CD14-positive monocyte (primary cell): ENCODE results near the gene PPA2. TPM values are rescaled to one million over a fixed set of nuclear protein-coding genes. Genes with fewer than 3 reads are reported as not detected.

Source experiments
- DNase-seq, 3 donors: peaks; one replicate each; pipeline ENCODE4 v3.0.0-alpha.2; 2011 to 2022
- H2AFZ ChIP-seq: 2 replicates; pipeline ENCODE4 v1.6.0; 2012; ENCODE audit warnings: mild to moderate bottlenecking, low read depth, low read length, inconsistent platforms; ENCODE audit not compliant: insufficient read depth, poor library complexity, severe bottlenecking
- H3K27ac ChIP-seq, 2 donors: 1 replicate in 1 of 2; 2 replicates in 1 of 2; pipeline ENCODE4 v1.5.1; 2012 to 2013; ENCODE audit warnings: low read length in 2 of 2, control low read depth in 1 of 2, inconsistent platforms in 1 of 2, low read depth in 1 of 2, mild to moderate bottlenecking in 1 of 2
- H3K27me3 ChIP-seq, 2 donors: one replicate each; pipeline versions ENCODE4 v1.6.0 to v1.6.1; 2011 to 2013; ENCODE audit warnings: low read length in 2 of 2; ENCODE audit not compliant: control insufficient read depth in 2 of 2, insufficient read depth in 2 of 2
- H3K36me3 ChIP-seq, 2 donors: replicated peaks in 1 of 2; 1 replicate in 1 of 2; 2 replicates in 1 of 2; pipeline versions ENCODE4 v1.5.1 to v1.6.1; 2012 to 2013; ENCODE audit warnings: low read length in 2 of 2, control low read depth in 1 of 2, inconsistent platforms in 1 of 2, mild to moderate bottlenecking in 1 of 2; ENCODE audit not compliant: insufficient read depth in 2 of 2, control insufficient read depth in 1 of 2
- H3K4me1 ChIP-seq, 2 donors: 1 replicate in 1 of 2; 2 replicates in 1 of 2; pipeline versions ENCODE4 v1.5.1 to v1.6.1; 2012 to 2013; ENCODE audit warnings: low read length in 2 of 2, control low read depth in 1 of 2, inconsistent platforms in 1 of 2, mild to moderate bottlenecking in 1 of 2, moderate library complexity in 1 of 2; ENCODE audit not compliant: insufficient read depth in 2 of 2, control insufficient read depth in 1 of 2
- H3K4me2 ChIP-seq: replicated peaks from 2 replicates; pipeline ENCODE3; 2012; ENCODE audit warnings: low read length, moderate library complexity, mild to moderate bottlenecking; ENCODE audit not compliant: poor library complexity, severe bottlenecking; ENCODE audit errors: extremely low read depth
- H3K4me3 ChIP-seq, 3 experiments: fragments of 200-600 bp in 1 of 3; sonication (generic) in 1 of 3; replicated peaks in 1 of 3; 1 replicate in 2 of 3; 2 replicates in 1 of 3; pipeline ENCODE4 v1.5.1; 2011 to 2013; ENCODE audit warnings: low read length in 3 of 3, mild to moderate bottlenecking in 3 of 3, control low read depth in 2 of 3, low read depth in 2 of 3, inconsistent platforms in 1 of 3, moderate library complexity in 1 of 3
- H3K79me2 ChIP-seq: 2 replicates; pipeline ENCODE4 v1.6.0; 2012; ENCODE audit warnings: mild to moderate bottlenecking, control low read depth, inconsistent platforms, low read length, moderate library complexity; ENCODE audit not compliant: insufficient read depth
- H3K9ac ChIP-seq: 2 replicates; pipeline ENCODE4 v1.6.0; 2017; ENCODE audit warnings: low read length, mild to moderate bottlenecking; ENCODE audit not compliant: insufficient read depth, poor library complexity, severe bottlenecking
- H3K9me3 ChIP-seq, 2 donors: replicated peaks in 1 of 2; 1 replicate in 1 of 2; 2 replicates in 1 of 2; pipeline versions ENCODE4 v1.5.1 to v1.6.1; 2012 to 2013; ENCODE audit warnings: low read length in 2 of 2, control low read depth in 1 of 2; ENCODE audit not compliant: control insufficient read depth in 1 of 2, insufficient read depth in 1 of 2
- H4K20me1 ChIP-seq: 2 replicates; pipeline ENCODE4 v1.6.0; 2012; ENCODE audit warnings: mild to moderate bottlenecking, low read length, control low read depth, moderate library complexity; ENCODE audit not compliant: insufficient read depth
- H3K27ac Mint-ChIP-seq, 7 donors: one replicate each; pipeline ENCODE4 v1.8.0; 2020; ENCODE audit warnings: mild to moderate bottlenecking in 7 of 7, mixed read lengths in 7 of 7, moderate library complexity in 6 of 7, inconsistent platforms in 2 of 7
- H3K27me3 Mint-ChIP-seq, 3 donors: one replicate each; pipeline ENCODE4 v1.8.0; 2021 to 2022; ENCODE audit warnings: low read depth in 3 of 3, mild to moderate bottlenecking in 3 of 3, mixed read lengths in 3 of 3, moderate library complexity in 3 of 3, inconsistent platforms in 1 of 3
- H3K36me3 Mint-ChIP-seq, 2 donors: one replicate each; pipeline ENCODE4 v1.8.0; 2020; ENCODE audit warnings: mixed read lengths in 2 of 2, inconsistent platforms in 1 of 2, mild to moderate bottlenecking in 1 of 2
- H3K4me1 Mint-ChIP-seq: one replicate; pipeline ENCODE4 v1.8.0; 2020; ENCODE audit warnings: mild to moderate bottlenecking, mixed read lengths
- H3K4me3 Mint-ChIP-seq, 2 donors: one replicate each; pipeline ENCODE4 v1.8.0; 2020; ENCODE audit warnings: mild to moderate bottlenecking in 2 of 2, mixed read lengths in 2 of 2, moderate library complexity in 1 of 2
- H3K9me3 Mint-ChIP-seq, 7 donors: one replicate each; pipeline ENCODE4 v1.8.0; 2020 to 2022; ENCODE audit warnings: mixed read lengths in 7 of 7, mild to moderate bottlenecking in 6 of 7, moderate library complexity in 6 of 7, inconsistent platforms in 2 of 7
- WGBS: methylation state at CpG from one replicate; pipeline ENCODE4 v1.1.5; 2013; ENCODE audit warnings: missing lambda C conversion rate; ENCODE audit not compliant: insufficient coverage; 5-methylcytosine and 5-hydroxymethylcytosine counted together
- intact Hi-C, 2 donors: fragments of 100-400 bp; cut with micrococcal nuclease; formaldehyde crosslinking; loops; one replicate each; pipeline versions ENCODE4 v1.15.0 to v1.15.1; 2023
- polyA plus RNA-seq, 3 donors: library from polyadenylated mRNA; depleted of rRNA in 1 of 3; unstranded in 2 of 3; stranded (reverse) in 1 of 3; fragments of 300-500 nt in 2 of 3; fragments of >200 nt in 1 of 3; fragmentation: Illumina TruSeq in 2 of 3; gene quantifications; 1 replicate in 2 of 3; 2 replicates in 1 of 3; pipeline ENCODE4 v1.2.3, GENCODE V29; 2012 to 2021
- TF ChIP-seq, protein P1 (sequence below): fragments of 200-600 bp; IDR thresholded peaks from one replicate; pipeline ENCODE4 v1.8.0; 2022; ENCODE audit warnings: antibody characterized with exemption, mild to moderate bottlenecking

PPA2 gene
- polyA plus RNA-seq, 3 donors: 24.8 to 128 (median 110) TPM

DNA sequence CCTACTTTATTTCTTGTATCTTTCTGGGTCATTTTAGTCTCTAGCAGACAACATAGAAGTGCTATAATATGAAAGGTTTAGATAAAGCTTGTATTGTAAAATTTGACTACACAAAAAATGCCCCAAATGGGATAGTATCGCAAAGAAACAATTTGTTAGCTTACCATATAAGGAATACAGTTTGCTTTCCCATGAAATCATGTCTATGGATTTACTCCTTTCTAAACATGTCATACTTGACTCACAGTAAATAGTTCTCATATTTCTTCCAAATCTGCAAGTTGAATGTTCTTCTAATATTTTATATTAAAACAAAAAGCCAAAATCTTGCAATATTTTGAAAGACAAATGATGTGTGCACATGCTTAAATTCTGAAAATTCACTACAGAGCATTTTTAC lies 103.9 kb downstream of the PPA2 start:
- H3K36me3 ChIP-seq: peaks cover 34 to 61% of the 10 kb centered on the region in 2 donors
- Mint-ChIP-seq H3K4me1 (no peaks in the 10 kb centered on the region), H3K27ac (no peak overlapping the region), H3K36me3 (peaks cover 49 to 62% of the 10 kb centered on the region in 2 donors), H3K4me3 (no peak overlapping the region), H3K27me3 (no peaks in the 10 kb centered on the region), H3K9me3 (peaks cover 20 to 29% (median 24%) of the 10 kb centered on the region in 7 donors)
- intact Hi-C loops: no loop called here
- TF ChIP-seq, protein P1, sequence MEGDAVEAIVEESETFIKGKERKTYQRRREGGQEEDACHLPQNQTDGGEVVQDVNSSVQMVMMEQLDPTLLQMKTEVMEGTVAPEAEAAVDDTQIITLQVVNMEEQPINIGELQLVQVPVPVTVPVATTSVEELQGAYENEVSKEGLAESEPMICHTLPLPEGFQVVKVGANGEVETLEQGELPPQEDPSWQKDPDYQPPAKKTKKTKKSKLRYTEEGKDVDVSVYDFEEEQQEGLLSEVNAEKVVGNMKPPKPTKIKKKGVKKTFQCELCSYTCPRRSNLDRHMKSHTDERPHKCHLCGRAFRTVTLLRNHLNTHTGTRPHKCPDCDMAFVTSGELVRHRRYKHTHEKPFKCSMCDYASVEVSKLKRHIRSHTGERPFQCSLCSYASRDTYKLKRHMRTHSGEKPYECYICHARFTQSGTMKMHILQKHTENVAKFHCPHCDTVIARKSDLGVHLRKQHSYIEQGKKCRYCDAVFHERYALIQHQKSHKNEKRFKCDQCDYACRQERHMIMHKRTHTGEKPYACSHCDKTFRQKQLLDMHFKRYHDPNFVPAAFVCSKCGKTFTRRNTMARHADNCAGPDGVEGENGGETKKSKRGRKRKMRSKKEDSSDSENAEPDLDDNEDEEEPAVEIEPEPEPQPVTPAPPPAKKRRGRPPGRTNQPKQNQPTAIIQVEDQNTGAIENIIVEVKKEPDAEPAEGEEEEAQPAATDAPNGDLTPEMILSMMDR: no peak
- no peaks in the 10 kb centered on the region for H3K27me3 ChIP-seq
- H2AFZ ChIP-seq: no peak overlapping the region
- no peaks in the 10 kb centered on the region for H3K79me2 ChIP-seq
- DNase-seq: no peak
- no peak overlapping the region for H3K9ac ChIP-seq
- H3K9me3 ChIP-seq: peaks cover 13 to 22% of the 10 kb centered on the region in 2 donors
- H3K4me1 ChIP-seq: no peaks in the 10 kb centered on the region
- H3K4me2 ChIP-seq: no peak overlapping the region
- no peak overlapping the region for H3K4me3 ChIP-seq
- WGBS: no CpG with 5 or more reads among the region's 1 CpG
- no peak overlapping the region for H3K27ac ChIP-seq
- H4K20me1 ChIP-seq: no peaks in the 10 kb centered on the region

DNA sequence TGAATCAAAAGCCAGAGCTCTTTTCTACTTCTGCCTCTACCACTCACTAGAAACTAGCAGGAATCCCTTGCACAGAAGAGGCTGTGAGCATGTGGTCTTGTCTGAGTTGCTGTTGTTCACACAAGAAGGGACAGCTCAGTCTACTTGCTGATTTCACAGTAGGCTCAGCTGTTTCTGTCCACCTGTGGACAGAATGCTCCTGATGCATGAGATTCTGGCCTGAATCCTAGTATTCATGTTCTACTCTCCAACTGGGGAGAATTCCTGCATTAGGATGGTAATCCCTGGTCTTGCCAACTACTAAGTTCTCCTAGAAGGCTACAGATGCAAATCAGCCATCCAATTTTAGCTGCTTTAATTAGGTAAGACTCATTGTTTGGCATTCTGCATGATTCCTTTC lies 112.8 kb downstream of the PPA2 start:
- intact Hi-C loops: no loop called here
- no peak overlapping the region for H3K4me3 Mint-ChIP-seq
- peaks cover 0 to 16% of the 10 kb centered on the region in 2 donors for H3K36me3 ChIP-seq
- no peak overlapping the region for H3K27ac ChIP-seq
- no peaks in the 10 kb centered on the region for H3K27me3 ChIP-seq
- H3K4me3 ChIP-seq: no peak overlapping the region
- H3K36me3 Mint-ChIP-seq: peaks cover 26 to 27% of the 10 kb centered on the region in 2 donors
- H3K4me1 Mint-ChIP-seq: no peaks in the 10 kb centered on the region
- peaks cover 16 to 19% of the 10 kb centered on the region in 2 donors for H3K9me3 ChIP-seq
- H3K27ac Mint-ChIP-seq: no peak overlapping the region
- H3K4me2 ChIP-seq: no peak overlapping the region
- H3K79me2 ChIP-seq: no peaks in the 10 kb centered on the region
- TF ChIP-seq, protein P1: no peak
- no peak for DNase-seq
- H4K20me1 ChIP-seq: no peaks in the 10 kb centered on the region
- H3K9me3 Mint-ChIP-seq: peaks cover 11 to 23% (median 22%) of the 10 kb centered on the region in 7 donors
- H2AFZ ChIP-seq: no peak overlapping the region
- no peaks in the 10 kb centered on the region for H3K4me1 ChIP-seq
- H3K27me3 Mint-ChIP-seq: no peaks in the 10 kb centered on the region
- no peak overlapping the region for H3K9ac ChIP-seq
